ENCODE results near the gene SMIM22. TPM values are rescaled to one million over a fixed set of nuclear protein-coding genes. Genes with fewer than 3 reads are reported as not detected.

The SMIM22 gene
- total RNA-seq, 1 donor from 2014 or later: not detected

- TF ChIP-seq POLR2AphosphoS5 (IDR thresholded peaks at IDR 0.05; ENCODE audit: insufficient read depth in 1 of 2, low read depth in 1 of 2): no peak
- no peak for TF ChIP-seq POLR2A (IDR thresholded peaks at IDR 0.05)
- TF ChIP-seq, protein P1, sequence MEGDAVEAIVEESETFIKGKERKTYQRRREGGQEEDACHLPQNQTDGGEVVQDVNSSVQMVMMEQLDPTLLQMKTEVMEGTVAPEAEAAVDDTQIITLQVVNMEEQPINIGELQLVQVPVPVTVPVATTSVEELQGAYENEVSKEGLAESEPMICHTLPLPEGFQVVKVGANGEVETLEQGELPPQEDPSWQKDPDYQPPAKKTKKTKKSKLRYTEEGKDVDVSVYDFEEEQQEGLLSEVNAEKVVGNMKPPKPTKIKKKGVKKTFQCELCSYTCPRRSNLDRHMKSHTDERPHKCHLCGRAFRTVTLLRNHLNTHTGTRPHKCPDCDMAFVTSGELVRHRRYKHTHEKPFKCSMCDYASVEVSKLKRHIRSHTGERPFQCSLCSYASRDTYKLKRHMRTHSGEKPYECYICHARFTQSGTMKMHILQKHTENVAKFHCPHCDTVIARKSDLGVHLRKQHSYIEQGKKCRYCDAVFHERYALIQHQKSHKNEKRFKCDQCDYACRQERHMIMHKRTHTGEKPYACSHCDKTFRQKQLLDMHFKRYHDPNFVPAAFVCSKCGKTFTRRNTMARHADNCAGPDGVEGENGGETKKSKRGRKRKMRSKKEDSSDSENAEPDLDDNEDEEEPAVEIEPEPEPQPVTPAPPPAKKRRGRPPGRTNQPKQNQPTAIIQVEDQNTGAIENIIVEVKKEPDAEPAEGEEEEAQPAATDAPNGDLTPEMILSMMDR (IDR thresholded peaks at IDR 0.05): no peak
- no peak for DNase-seq (ENCODE audit: extremely low spot score in 2 of 2)
- Histone ChIP-seq H3K9me3 (no peaks in the 10 kb centered on the region), H3K27me3 (no peaks in the 10 kb centered on the region), H3K27ac (no peak overlapping the region), H3K4me1 (peaks cover 2% of the 10 kb centered on the region), H3K4me3 (no peak overlapping the region), H3K36me3 (peaks cover 0 to 73% of the 10 kb centered on the region in 2 donors)
- intact Hi-C loops (cut with DNase I): no loop called here
Measured at GRCh38 chr16:4839942-4840341, 44.8 kb downstream of the SMIM22 start.

DNA sequence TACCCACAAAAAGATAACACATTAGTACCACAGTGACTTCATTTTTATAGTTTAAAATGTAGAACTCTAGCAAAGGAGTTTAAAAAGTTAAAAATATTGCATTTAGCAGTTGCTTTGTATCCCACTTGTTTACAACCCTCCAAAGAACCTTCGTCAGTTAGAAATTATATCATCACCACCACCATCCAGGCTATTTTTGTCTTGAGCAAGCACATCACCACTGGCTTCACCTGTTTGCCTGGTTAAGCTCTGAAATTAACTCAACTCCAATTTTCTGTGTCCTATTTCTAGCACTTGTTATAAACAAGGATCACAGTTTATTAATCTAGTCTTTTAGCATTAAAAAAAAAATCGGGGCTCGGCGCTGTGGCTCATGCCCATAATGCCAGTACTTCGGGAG is 45.8 kb downstream of the SMIM22 start:
- H3K36me3 ChIP-seq: peaks cover 0 to 71% of the 10 kb centered on the region in 2 donors

More for the DNA sequence above, 45.8 kb downstream of the SMIM22 start:
- Histone ChIP-seq H3K9me3 (no peaks in the 10 kb centered on the region), H3K4me3 (no peak overlapping the region), H3K27ac (no peak overlapping the region), H3K4me1 (peaks cover 12% of the 10 kb centered on the region), H3K27me3 (no peaks in the 10 kb centered on the region)
- no peak for DNase-seq (ENCODE audit: extremely low spot score in 2 of 2)
- intact Hi-C loops (cut with DNase I): no loop called here
- TF ChIP-seq POLR2AphosphoS5 (IDR thresholded peaks at IDR 0.05; ENCODE audit: insufficient read depth in 1 of 2, low read depth in 1 of 2) (no peak), POLR2A (IDR thresholded peaks at IDR 0.05) (no peak)
- TF ChIP-seq, protein P1 (IDR thresholded peaks at IDR 0.05): no peak

Small RNA genes lying within 50 kb of the gene (small RNA-seq; reads per million reads assigned to genes)
- gene RF00017: not detected

Other genes with a start within 250 kb of the SMIM22 start
- not detected for gene C16orf96, start 239.0 kb upstream of the SMIM22 start, total RNA-seq
- 16.9 TPM for gene UBALD1, start 180.5 kb upstream of the SMIM22 start, total RNA-seq
- 40.8 TPM for gene MGRN1, start 170.5 kb upstream of the SMIM22 start, total RNA-seq
- gene NUDT16L1, start 101.8 kb upstream of the SMIM22 start, total RNA-seq: 28.5 TPM
- gene ANKS3, start 61.1 kb upstream of the SMIM22 start, total RNA-seq: 25.3 TPM
- gene DNAAF8, start 60.8 kb upstream of the SMIM22 start, total RNA-seq: not detected
- 11.0 TPM for gene ZNF500, start 28.2 kb upstream of the SMIM22 start, total RNA-seq
- not detected for gene SEPTIN12, start 7.0 kb upstream of the SMIM22 start, total RNA-seq
- 14.0 TPM for gene ROGDI, start 7.3 kb downstream of the SMIM22 start, total RNA-seq
- gene GLYR1, start 51.9 kb downstream of the SMIM22 start, total RNA-seq: 51.6 TPM
- 17.2 TPM for gene UBN1, start 52.1 kb downstream of the SMIM22 start, total RNA-seq
- 391 TPM for gene PPL, start 141.8 kb downstream of the SMIM22 start, total RNA-seq
- 0.49 TPM for gene SEC14L5, start 163.0 kb downstream of the SMIM22 start, total RNA-seq
- 9.8 TPM for gene NAGPA, start 238.6 kb downstream of the SMIM22 start, total RNA-seq

Data from vagina (tissue), 2 donors.